Stimulated activated CD4-positive, alpha-beta T cell treated with anti-CD3 and anti-CD28 coated beads, TNF-alpha, amount 100 ng/mL, for 4 hours (primary cell): ENCODE data around the gene STOX2.
"Not testable (repeated sequence)": the region's sequence is repeated elsewhere in the genome, so short reads cannot be mapped to it uniquely, and the experiment has no call there.

ENCODE experiments used
- DNase-seq, 3 experiments: peaks; one replicate each; pipeline ENCODE4 v3.0.0-alpha.2; 2020; ENCODE audit warnings: low read depth in 3 of 3

The STOX2 gene

GRCh38 chr4:183935355-183936005 lies 30.4 kb downstream of the STOX2 start:
- no peak for DNase-seq

- DNase-seq, result no peak
Observed at GRCh38 chr4:183936047-183936446, 30.9 kb downstream of the STOX2 start.

GRCh38 chr4:183936574-183937345 lies 31.7 kb downstream of the STOX2 start:
- DNase-seq, result no peak

- no peak for DNase-seq
Observed at GRCh38 chr4:183940864-183941263, 35.8 kb downstream of the STOX2 start.

- no peak for DNase-seq
Observed at GRCh38 chr4:183941964-183942363, 36.9 kb downstream of the STOX2 start.

- DNase-seq, result no peak
Observed at GRCh38 chr4:183945741-183946140, 40.6 kb downstream of the STOX2 start.

- no peak for DNase-seq
Observed at GRCh38 chr4:183950536-183950935, 45.4 kb downstream of the STOX2 start.

GRCh38 chr4:183952652-183953051 lies 47.5 kb downstream of the STOX2 start:
- not testable (repeated sequence) for DNase-seq

- DNase-seq, result no peak
Observed at GRCh38 chr4:183959319-183960045, 54.4 kb downstream of the STOX2 start.

- no peak for DNase-seq
Observed at GRCh38 chr4:183960046-183960420, 54.9 kb downstream of the STOX2 start.

GRCh38 chr4:183960962-183961541 lies 55.9 kb downstream of the STOX2 start:
- no peak for DNase-seq

- no peak for DNase-seq
Observed at GRCh38 chr4:183961795-183962194, 56.7 kb downstream of the STOX2 start.

- DNase-seq, result no peak
Observed at GRCh38 chr4:183962419-183962818, 57.3 kb downstream of the STOX2 start.

GRCh38 chr4:183966371-183966770 lies 61.3 kb downstream of the STOX2 start:
- no peak for DNase-seq

- DNase-seq, result no peak
Observed at GRCh38 chr4:183967266-183967665, 62.2 kb downstream of the STOX2 start.

- no peak for DNase-seq
Observed at GRCh38 chr4:183968502-183968901, 63.4 kb downstream of the STOX2 start.

- DNase-seq, result no peak
Observed at GRCh38 chr4:183968931-183969330, 63.8 kb downstream of the STOX2 start.

GRCh38 chr4:183969596-183969995 lies 64.5 kb downstream of the STOX2 start:
- DNase-seq, result no peak

GRCh38 chr4:183971929-183972490 lies 66.9 kb downstream of the STOX2 start:
- no peak for DNase-seq

- DNase-seq, result no peak
Observed at GRCh38 chr4:183977707-183978106, 72.6 kb downstream of the STOX2 start.

GRCh38 chr4:183984566-183984965 lies 79.5 kb downstream of the STOX2 start:
- DNase-seq, result no peak

GRCh38 chr4:183985786-183986185 lies 80.7 kb downstream of the STOX2 start:
- DNase-seq, result no peak
